D721Med (cell line): ENCODE data around the gene LRMDA.

ENCODE experiments used
- DNase-seq: peaks from one replicate; pipeline ENCODE4 v3.0.0; 2011; ENCODE audit warnings: low spot score; ENCODE audit not compliant: insufficient read length
- FAIRE-seq: peaks from 2 replicates; lab custom pipeline; 2011; peaks lifted over from hg19 to GRCh38; lab: Jason Lieb, UNC
- TF ChIP-seq, protein P1 (sequence below): IDR thresholded peaks from 2 replicates; pipeline ENCODE4 v1.5.1; 2012; ENCODE audit warnings: mild to moderate bottlenecking, control low read depth; ENCODE audit not compliant: insufficient read depth; ENCODE audit errors: missing control alignments

LRMDA gene

GRCh38 chr10:75555323-75555722 is 123.9 kb downstream of the LRMDA start:
- DNase-seq (no peak), FAIRE-seq (no peak)
- TF ChIP-seq, protein P1, sequence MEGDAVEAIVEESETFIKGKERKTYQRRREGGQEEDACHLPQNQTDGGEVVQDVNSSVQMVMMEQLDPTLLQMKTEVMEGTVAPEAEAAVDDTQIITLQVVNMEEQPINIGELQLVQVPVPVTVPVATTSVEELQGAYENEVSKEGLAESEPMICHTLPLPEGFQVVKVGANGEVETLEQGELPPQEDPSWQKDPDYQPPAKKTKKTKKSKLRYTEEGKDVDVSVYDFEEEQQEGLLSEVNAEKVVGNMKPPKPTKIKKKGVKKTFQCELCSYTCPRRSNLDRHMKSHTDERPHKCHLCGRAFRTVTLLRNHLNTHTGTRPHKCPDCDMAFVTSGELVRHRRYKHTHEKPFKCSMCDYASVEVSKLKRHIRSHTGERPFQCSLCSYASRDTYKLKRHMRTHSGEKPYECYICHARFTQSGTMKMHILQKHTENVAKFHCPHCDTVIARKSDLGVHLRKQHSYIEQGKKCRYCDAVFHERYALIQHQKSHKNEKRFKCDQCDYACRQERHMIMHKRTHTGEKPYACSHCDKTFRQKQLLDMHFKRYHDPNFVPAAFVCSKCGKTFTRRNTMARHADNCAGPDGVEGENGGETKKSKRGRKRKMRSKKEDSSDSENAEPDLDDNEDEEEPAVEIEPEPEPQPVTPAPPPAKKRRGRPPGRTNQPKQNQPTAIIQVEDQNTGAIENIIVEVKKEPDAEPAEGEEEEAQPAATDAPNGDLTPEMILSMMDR: no peak

DNA sequence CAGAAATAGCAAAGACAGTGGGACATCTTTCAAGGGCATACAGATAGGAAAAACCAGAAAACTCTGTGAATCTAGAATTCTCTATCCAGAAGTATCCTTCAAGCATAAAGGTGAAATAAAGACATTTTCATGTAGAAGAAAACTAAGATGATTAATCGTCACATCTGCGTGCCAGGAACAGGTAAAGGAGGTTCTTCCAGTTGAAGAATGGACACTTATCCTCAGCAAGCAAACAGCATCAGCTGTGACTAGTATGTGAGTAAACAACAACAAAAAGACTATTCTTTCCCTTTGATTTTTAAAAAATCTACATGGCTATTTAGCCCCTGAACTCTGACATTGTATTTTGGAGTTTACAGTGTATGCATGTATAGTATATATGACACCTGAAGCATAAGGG is 124.9 kb downstream of the LRMDA start:
- TF ChIP-seq, protein P1: no peak
- no peak for FAIRE-seq
- DNase-seq: no peak

GRCh38 chr10:75565286-75566251 is 134.1 kb downstream of the LRMDA start:
- FAIRE-seq: no peak
- no peak for DNase-seq
- TF ChIP-seq, protein P1: no peak

DNA sequence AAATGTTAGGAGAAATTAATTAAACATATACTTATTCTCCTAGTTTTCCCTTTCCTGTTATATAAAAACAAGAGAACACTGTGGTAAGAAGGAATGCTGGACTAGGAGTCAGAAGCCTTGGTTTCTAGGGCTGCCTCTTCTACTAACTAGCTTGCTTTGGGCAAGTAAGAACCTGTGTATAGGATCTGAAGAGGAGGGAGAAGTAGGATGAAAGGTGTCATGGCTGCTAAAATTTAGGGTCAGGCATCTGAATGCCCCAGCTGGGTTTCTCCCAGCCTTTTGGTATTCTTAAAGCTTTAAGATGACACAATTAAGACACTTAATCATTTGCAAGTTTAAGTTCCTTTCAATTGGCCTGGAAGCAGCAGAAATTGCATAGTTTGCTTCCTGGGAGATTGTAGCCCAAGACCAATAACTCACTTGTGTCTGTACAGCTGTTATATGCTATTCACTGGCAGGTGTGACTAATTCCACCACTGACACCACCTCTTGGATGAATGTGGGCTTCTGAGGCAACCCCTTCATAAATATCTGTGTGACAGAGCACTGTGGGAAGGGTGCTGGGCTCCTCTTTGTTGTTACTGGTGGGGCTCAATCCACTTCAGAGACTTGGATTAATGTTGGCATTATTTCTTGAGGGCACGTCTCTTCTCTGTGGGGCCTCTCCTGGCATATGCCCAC is 137.2 kb downstream of the LRMDA start:
- FAIRE-seq: no peak
- TF ChIP-seq, protein P1: no peak
- no peak for DNase-seq

DNA sequence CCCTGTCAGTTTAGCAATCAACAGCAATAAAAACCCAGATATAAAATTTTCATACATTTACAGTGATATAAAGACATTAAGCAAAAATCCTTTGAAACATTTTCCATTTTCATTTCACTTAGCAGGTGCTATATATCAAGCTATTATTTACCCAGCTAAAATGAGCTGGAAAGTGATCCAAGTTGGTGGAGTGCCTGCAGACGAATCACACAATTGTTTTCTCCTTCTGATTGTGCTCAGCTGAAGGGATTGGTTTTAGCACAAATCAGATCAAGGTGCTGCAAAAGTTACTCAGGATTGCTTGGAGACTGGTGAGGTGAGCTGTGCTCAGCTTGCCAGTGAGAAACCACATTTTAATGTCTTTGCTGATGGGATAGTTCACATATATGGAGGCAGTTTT is 138.1 kb downstream of the LRMDA start:
- TF ChIP-seq, protein P1: no peak
- no peak for FAIRE-seq
- DNase-seq: no peak

GRCh38 chr10:75572478-75572877 is 141.1 kb downstream of the LRMDA start:
- FAIRE-seq: no peak
- TF ChIP-seq, protein P1: no peak
- DNase-seq: no peak

DNA sequence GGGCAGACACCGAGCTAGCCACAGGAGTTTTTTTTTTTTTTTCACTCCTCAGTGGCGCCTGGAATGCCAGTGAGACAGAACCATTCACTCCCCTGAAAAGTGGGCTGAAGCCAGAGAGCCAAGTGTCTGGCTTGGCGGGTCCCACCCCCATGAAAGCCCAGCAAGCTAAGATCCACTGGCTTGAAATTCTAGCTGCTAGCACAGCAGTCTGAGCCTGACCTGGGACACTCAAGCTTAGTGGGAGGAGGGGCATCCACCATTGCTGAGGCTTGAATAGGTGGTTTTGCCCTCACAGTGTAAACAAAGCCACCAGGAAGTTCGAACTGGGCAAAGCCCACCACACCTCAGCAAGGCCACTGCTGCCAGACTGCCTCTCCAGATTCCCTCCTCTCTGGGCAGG is 144.5 kb downstream of the LRMDA start:
- TF ChIP-seq, protein P1: no peak
- DNase-seq (no peak), FAIRE-seq (no peak)
